GM19099 (cell line): ENCODE measurements around the gene PDE5A.

Source experiments
- POLR2A ChIP-seq: IDR thresholded peaks from 3 replicates; pipeline ENCODE4 v1.6.1; 2011; ENCODE audit warnings: low read depth; ENCODE audit not compliant: insufficient read length; ENCODE audit errors: extremely low read depth

Gene PDE5A

GRCh38 chr4:119624356-119624755 is 4.2 kb downstream of the PDE5A start:
- no peak for TF ChIP-seq POLR2A

GRCh38 chr4:119623025-119623424 is 5.6 kb downstream of the PDE5A start:
- TF ChIP-seq POLR2A = no peak

GRCh38 chr4:119615068-119615719 is 13.4 kb downstream of the PDE5A start:
- no peak for TF ChIP-seq POLR2A

GRCh38 chr4:119604266-119604665 is 24.3 kb downstream of the PDE5A start:
- TF ChIP-seq POLR2A = no peak

GRCh38 chr4:119602366-119602765 is 26.2 kb downstream of the PDE5A start:
- no peak for TF ChIP-seq POLR2A

GRCh38 chr4:119598521-119598920 is 30.1 kb downstream of the PDE5A start:
- TF ChIP-seq POLR2A = no peak

- no peak for TF ChIP-seq POLR2A
Observed at GRCh38 chr4:119597377-119597776, 31.2 kb downstream of the PDE5A start.

DNA sequence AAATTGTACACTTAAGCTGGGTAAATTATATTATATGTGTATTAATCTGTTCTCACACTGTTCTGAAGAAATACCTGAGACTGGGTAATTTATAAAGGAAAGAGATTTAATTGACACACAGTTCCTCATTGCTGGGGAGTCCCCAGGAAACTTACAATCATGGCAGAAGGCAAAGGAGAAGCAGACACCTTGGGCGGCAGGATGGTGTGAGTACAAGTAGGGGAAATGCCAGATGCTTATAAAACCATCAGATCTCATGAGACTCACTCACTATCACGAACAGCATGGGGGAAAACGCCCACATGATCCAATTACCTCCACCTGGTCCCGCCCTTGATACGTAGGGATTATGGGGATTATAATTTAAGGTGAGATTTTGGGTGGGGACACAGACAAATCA is 34.9 kb downstream of the PDE5A start:
- TF ChIP-seq POLR2A = no peak

GRCh38 chr4:119592830-119593229 is 35.8 kb downstream of the PDE5A start:
- no peak for TF ChIP-seq POLR2A

- no peak for TF ChIP-seq POLR2A
Observed at GRCh38 chr4:119589165-119589564, 39.4 kb downstream of the PDE5A start.

DNA sequence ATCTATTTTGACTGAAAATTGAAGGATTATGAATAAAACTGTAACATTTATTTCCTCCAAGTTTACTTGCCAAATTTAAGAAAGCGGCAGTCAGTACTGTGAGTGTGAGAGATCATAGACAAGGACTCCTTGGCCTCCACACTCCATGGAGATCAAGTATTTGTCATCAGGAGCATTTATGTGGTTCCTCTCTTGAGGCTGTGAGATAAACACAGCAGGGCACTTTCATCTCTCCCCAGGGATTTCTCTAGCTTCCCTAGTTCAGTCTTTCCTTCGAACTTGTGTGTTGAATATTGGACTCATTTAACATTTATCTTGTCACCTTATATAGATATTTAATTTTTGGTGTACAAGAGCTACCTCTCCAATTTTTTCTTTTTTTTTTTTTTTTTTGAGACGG is 40.8 kb downstream of the PDE5A start:
- TF ChIP-seq POLR2A = no peak

- no peak for TF ChIP-seq POLR2A
Observed at GRCh38 chr4:119585771-119586170, 42.8 kb downstream of the PDE5A start.

DNA sequence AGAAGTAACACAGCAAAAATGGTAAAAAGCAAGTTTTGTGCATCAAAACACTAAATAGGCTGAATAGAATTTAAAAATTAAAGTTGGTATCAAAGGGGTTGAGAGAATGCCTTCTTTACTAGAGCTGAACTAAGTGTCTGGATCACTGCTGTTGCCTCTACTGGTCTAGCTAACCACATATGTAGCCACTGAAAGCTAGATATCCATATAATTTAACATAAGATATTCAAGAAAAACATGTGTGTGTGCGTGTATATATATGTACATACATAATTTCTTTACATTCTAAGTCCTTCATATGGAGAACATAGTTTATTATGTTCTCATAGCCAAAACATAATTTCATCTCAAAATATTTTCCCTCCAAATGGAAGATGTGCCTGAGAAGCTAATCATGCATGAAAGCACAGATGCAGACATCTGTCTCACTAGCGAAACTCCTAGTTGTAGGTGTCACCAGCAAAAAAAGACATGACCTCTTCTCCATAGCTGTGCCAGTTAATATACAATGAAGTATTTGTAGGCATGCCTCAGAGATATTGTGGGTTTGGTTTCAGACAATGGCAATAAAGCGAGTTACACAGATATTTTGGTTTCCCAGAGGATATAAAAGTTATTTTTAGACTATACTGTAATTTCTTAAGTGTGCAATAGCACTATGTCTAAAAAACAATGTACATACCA is 47.3 kb downstream of the PDE5A start:
- no peak for TF ChIP-seq POLR2A

- TF ChIP-seq POLR2A = no peak
Observed at GRCh38 chr4:119580293-119580692, 48.3 kb downstream of the PDE5A start.

DNA sequence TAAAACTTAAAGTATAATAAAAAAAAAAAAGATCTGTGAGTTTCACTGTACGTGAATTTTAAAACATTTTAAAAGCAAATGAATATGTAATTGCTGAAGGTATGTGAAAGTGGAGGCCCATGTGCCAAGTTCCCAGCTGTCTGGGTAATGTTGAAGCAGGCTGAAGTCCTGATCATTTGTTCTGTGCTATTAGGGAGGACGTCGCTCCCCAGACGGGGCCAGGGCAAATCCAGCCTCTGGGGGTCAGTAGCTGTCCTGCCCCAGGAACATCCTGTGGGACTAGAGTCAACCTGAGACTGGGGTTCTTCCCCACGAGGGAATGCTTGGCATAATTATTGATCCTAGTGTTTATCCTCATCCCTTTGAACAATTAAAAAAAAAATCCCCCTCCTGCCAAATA is 48.8 kb downstream of the PDE5A start:
- no peak for TF ChIP-seq POLR2A

GRCh38 chr4:119570401-119570800 is 58.2 kb downstream of the PDE5A start:
- no peak for TF ChIP-seq POLR2A

GRCh38 chr4:119564106-119564505 is 64.5 kb downstream of the PDE5A start:
- no peak for TF ChIP-seq POLR2A
